ENCODE data around the gene RNF225. TPM values are rescaled to one million over a fixed set of nuclear protein-coding genes. Genes with fewer than 3 reads are reported as not detected.

RNF225 gene
- total and polyA plus RNA-seq, 8 donors = 1.9 to 3.2 TPM; not detected in 6

DNA sequence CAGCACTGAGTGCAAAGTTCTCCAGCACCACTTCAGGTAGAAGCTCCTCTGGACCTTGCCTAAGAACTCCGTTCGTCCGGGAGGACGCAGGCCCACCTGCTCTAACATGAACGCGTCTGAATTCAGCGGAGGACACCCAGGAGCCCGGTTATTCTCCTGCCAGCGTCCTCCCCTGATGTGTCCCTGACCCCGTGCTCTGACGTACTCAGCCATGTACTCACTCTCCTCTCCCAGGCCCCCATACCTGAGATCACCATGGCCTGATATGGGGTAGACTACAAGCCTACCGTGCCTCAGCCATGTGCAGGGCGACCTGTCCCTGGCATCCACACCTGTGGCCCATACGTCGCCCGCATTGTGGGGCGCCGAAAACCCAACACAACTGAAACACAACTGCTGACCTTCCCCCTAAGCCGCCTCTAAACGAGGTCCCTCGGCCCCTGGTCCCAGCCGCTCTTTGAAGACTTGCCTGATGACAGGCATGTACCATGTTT lies 12.2 kb downstream of the RNF225 start:
- no peaks in the 10 kb centered on the region for H3K27me3 ChIP-seq
- no peaks in the 10 kb centered on the region for H3K36me3 ChIP-seq
- H3K4me3 ChIP-seq = peak overlapping the region; percentile 90 to 92
- H3K27ac ChIP-seq = peak overlapping the region; percentile 82 to 89
- TF ChIP-seq, protein P1, sequence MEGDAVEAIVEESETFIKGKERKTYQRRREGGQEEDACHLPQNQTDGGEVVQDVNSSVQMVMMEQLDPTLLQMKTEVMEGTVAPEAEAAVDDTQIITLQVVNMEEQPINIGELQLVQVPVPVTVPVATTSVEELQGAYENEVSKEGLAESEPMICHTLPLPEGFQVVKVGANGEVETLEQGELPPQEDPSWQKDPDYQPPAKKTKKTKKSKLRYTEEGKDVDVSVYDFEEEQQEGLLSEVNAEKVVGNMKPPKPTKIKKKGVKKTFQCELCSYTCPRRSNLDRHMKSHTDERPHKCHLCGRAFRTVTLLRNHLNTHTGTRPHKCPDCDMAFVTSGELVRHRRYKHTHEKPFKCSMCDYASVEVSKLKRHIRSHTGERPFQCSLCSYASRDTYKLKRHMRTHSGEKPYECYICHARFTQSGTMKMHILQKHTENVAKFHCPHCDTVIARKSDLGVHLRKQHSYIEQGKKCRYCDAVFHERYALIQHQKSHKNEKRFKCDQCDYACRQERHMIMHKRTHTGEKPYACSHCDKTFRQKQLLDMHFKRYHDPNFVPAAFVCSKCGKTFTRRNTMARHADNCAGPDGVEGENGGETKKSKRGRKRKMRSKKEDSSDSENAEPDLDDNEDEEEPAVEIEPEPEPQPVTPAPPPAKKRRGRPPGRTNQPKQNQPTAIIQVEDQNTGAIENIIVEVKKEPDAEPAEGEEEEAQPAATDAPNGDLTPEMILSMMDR (IDR thresholded peaks at IDR 0.05) = no peak
- intact Hi-C loops (cut with DNase I) = no loop called here
- DNase-seq = no peak
- no peaks in the 10 kb centered on the region for H3K9me3 ChIP-seq
- H3K4me1 ChIP-seq = peaks cover 8 to 26% of the 10 kb centered on the region in 2 donors
- ATAC-seq = peak; percentile 6

DNA sequence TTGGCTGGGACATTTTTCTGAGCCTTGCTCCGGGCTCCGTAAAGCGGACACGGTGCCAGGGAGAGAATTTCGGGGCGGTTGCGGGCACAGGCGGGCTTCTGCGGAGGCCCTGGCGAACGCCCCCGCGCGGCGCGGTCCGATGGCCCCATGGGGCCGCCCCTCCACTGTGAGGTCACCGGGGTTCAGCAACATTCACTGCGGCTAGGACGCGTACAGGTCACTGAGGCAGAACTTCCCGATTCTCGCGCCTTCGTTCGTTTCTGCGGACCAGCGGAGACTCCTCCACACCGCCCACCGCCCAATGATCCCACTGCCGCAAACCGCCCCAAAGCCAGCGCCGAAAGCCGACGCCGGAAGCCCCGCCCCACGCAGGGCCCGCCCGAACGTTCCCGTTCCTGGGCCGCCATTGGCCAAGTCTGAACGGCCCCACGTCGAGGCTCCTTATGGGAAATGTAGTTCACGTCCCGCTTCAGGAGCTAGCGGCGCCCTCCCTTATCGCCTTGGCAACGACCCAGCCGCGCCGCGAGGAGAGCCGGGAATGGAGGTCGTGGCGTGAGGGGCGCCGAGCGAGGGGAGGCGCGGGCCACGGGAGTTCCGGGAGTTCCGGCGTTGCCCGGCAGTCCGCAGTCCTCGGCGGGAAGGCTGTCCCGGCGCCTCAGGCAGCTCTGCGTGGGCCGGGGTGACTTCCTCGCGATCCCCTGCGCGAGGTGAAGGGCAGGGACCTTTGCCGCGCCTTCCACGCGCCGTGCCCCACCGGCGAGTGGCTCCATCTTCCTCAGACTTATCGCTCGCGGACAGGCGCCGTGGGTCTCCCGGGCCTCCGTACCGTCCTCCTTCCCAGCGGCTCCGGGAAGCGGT lies 12.9 kb downstream of the RNF225 start, which contains the start of gene ZNF584:
TSS of gene ZNF584 (plus strand) at position 498 of the 858 bp plus-strand sequence. CDS start 499 bp downstream, outside the sequence.
- ATAC-seq = peak; percentile 98
- no peaks in the 10 kb centered on the region for H3K27me3 ChIP-seq
- no peaks in the 10 kb centered on the region for H3K36me3 ChIP-seq
- peaks cover 8 to 26% of the 10 kb centered on the region in 2 donors for H3K4me1 ChIP-seq
- H3K4me3 ChIP-seq = peak within 1 kb of the TSS; percentile 90 to 92
- H3K9me3 ChIP-seq = no peaks in the 10 kb centered on the region
- H3K27ac ChIP-seq = peak within 1 kb of the TSS; percentile 82 to 89
- peak; percentile 93 to 98 (median 97) for DNase-seq
- intact Hi-C loops (cut with DNase I) = no loop called here
- TF ChIP-seq, protein P1 (IDR thresholded peaks at IDR 0.05) = no peak

DNA sequence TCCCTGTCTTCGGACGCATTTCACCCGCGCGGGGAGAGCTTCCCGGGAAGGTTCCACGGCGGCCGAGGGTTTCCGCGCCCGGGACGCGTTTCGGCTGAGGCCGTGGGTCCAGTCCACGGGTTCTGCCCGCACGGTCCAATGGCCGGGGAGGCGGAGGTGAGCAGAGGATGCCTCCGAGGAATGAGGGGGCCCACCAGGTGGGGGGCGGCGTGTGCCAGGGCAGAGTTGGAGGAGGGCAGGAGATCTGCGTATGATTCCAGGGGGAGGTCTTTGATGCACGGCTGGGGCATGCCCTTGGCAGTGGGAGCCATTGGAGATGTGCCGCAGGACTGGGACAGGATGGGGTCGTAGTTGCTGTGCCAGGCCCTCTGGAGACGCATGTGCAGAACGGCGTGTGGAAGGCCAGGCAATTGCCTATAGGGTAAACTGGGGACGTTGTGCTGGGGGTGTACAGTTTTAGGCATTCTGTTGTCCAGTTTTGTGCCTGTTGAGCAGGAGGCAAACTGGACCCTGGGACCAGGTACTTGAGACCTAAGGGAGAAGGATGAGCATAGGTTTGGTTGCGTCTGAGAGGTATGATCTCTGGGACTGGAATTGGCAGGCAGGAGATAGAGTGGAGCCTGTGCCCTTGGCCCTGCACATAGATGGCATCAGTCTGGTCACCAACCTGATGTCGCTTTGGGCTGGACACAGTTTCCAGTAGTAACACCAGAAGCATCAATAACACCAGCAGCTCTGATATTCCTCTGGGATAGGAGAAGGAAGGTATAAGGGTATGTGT lies 13.7 kb downstream of the RNF225 start:
- no peaks in the 10 kb centered on the region for H3K9me3 ChIP-seq
- peak overlapping the region; percentile 82 to 89 for H3K27ac ChIP-seq
- DNase-seq = peak in 1 of 4 donors; percentile 34
- peak overlapping the region; percentile 90 to 92 for H3K4me3 ChIP-seq
- H3K36me3 ChIP-seq = no peaks in the 10 kb centered on the region
- peaks cover 8 to 26% of the 10 kb centered on the region in 2 donors for H3K4me1 ChIP-seq
- no peaks in the 10 kb centered on the region for H3K27me3 ChIP-seq
- peak; percentile 37 for ATAC-seq
- TF ChIP-seq, protein P1 (IDR thresholded peaks at IDR 0.05) = no peak
- intact Hi-C loops (cut with DNase I) = no loop called here

DNA sequence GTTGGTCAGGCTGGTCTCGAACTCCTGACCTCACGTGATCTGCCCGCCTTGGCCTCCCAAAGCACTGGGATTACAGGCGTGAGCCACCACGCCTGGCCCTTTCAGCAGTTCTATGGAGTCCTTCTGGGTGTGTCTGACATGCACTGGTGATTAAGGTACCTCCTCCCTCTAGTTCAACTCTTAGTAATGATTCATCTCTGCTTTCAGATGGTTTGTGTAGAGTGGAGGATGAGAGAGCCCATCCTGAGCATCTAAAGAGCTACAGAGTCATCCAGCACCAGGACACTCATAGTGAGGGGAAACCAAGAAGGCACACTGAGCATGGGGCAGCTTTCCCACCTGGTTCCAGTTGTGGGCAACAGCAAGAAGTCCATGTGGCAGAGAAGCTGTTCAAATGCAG lies 21.1 kb downstream of the RNF225 start:
- intact Hi-C loops (cut with DNase I) = no loop called here

More for the DNA sequence above, 21.1 kb downstream of the RNF225 start:
- ATAC-seq (no peak), DNase-seq (no peak)
- no peaks in the 10 kb centered on the region for H3K27me3 ChIP-seq
- H3K27ac ChIP-seq = no peak overlapping the region
- peaks cover 0 to 56% of the 10 kb centered on the region in 2 donors for H3K36me3 ChIP-seq
- no peak overlapping the region for H3K4me3 ChIP-seq
- peaks cover 0 to 5% of the 10 kb centered on the region in 2 donors for H3K9me3 ChIP-seq
- H3K4me1 ChIP-seq = no peaks in the 10 kb centered on the region
- TF ChIP-seq, protein P1 (IDR thresholded peaks at IDR 0.05) = no peak
